NCI-H460 (cell line): ENCODE results near the gene ESRP2. TPM values are rescaled to one million over a fixed set of nuclear protein-coding genes. Genes with fewer than 3 reads are reported as not detected.

Experiments
- small RNA-seq, 2 experiments: library from RNA; depleted of rRNA; stranded (forward); fragments of <200 nt; gene quantifications; one replicate each; pipeline ENCODE3, GENCODE V24; 2014
- total RNA-seq: library from RNA; depleted of rRNA; stranded (reverse); fragments of >200 nt; shearing (Covaris generic); gene quantifications from 2 replicates; pipeline ENCODE4 v1.2.3, GENCODE V29; 2014; rRNA removed

The ESRP2 gene
- total RNA-seq, 1 experiment from 2014 or later, result 0.27 TPM

Small RNA genes within 50 kb of the gene (small RNA-seq; reads per million reads assigned to genes)
- gene RF00554, result 0 to 0.02 reads per million in 2 experiments
- 0 reads per million in 2 experiments for gene RNU6-1262P

Other genes starting within 250 kb of the ESRP2 start
- gene DPEP2, start 236.6 kb downstream of the ESRP2 start, total RNA-seq, result not detected in 2 replicates
- not detected in 2 replicates for gene DPEP2NB, start 220.2 kb downstream of the ESRP2 start, total RNA-seq
- 20.1 and 22.7 TPM in 2 replicates for gene DDX28, start 212.9 kb downstream of the ESRP2 start, total RNA-seq
- gene DUS2, start 212.8 kb downstream of the ESRP2 start, total RNA-seq, result 34.5 and 39.4 TPM in 2 replicates
- gene NFATC3, start 150.8 kb downstream of the ESRP2 start, total RNA-seq, result 29.5 and 31.3 TPM in 2 replicates
- 7.5 and 7.6 TPM in 2 replicates for gene PLA2G15, start 9.2 kb upstream of the ESRP2 start, total RNA-seq
- 21.5 and 22.1 TPM in 2 replicates for gene SLC7A6, start 28.4 kb upstream of the ESRP2 start, total RNA-seq
- gene SLC7A6OS, start 74.8 kb upstream of the ESRP2 start, total RNA-seq, result 18.2 and 21.0 TPM in 2 replicates
- gene PRMT7, start 74.9 kb upstream of the ESRP2 start, total RNA-seq, result 39.4 and 51.7 TPM in 2 replicates
- gene SMPD3, start 212.4 kb upstream of the ESRP2 start, total RNA-seq, result 0.07 and 0.14 TPM in 2 replicates